Measurements from ENCODE around the gene DOCK2.

GRCh38 chr5:169908864-169909263 is 271.8 kb downstream of the DOCK2 start:
- TF ChIP-seq CTCF (IDR thresholded peaks at IDR 0.05; ENCODE audit: borderline replicate concordance, extremely low read depth, low read length, poor library complexity, severe bottlenecking), result no peak
- no peak for TF ChIP-seq EZH2 (IDR thresholded peaks at IDR 0.05; ENCODE audit: borderline replicate concordance, low read depth, low read length, severe bottlenecking)
